NCI-H1417 (cell line): ENCODE measurements around the gene MYBBP1A.
A peak's percentile ranks its signal among the peaks of the same experiment; 100 is the strongest.

Experiments used
- DNase-seq, 3 experiments: peaks; one replicate each; lab custom pipeline; 2025; lab: John Stamatoyannopoulos, UW

Gene MYBBP1A

DNA sequence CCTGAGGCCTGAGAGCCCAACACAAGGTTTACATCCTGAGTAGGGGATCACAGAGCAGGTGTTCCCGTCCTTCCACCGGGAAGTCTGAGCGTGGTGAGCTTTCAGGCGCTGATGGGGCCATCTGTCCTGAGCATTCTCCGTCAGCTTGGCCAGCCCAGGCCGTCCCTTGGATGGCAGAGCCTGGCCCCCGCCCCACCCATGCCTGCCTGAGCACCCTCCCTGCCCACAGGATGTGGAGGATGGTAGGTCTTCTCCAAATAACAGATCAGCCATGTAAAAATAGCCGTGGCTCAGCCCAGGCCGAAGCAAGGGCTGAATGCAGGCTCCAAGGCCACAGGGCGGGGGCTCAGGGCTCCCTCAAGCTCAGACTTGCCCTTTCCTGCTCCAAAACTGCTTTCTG, 36.3 kb downstream of the MYBBP1A start:
- no peak for DNase-seq

GRCh38 chr17:4516735-4517134, 38.4 kb downstream of the MYBBP1A start:
- no peak for DNase-seq

- DNase-seq, result no peak
These were observed 39.7 kb downstream of the MYBBP1A start for GRCh38 chr17:4515501-4515900.

DNA sequence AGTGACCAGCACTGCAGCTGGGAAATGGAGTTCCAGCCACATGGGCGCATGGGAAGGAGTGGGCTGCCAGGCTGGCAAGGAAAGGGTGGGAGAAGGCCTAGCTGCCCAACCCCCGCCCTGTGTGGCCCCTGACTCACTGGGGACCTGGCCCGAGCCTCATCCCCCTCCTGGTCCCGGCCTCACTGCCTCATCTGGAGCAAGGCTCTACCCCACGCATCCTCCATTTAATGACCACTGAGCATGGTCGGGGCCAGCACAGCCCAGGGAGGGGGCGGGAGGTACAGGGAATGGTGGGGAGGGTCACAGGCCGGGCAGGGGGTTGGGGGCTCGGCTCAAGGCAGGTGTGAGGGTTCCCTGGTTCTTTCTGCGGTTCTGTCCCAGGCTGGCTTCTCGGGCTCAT, 40.4 kb downstream of the MYBBP1A start:
- no peak for DNase-seq

GRCh38 chr17:4514206-4514605, 41.0 kb downstream of the MYBBP1A start:
- no peak for DNase-seq

GRCh38 chr17:4513113-4514032, 41.8 kb downstream of the MYBBP1A start:
- DNase-seq, result no peak

DNA sequence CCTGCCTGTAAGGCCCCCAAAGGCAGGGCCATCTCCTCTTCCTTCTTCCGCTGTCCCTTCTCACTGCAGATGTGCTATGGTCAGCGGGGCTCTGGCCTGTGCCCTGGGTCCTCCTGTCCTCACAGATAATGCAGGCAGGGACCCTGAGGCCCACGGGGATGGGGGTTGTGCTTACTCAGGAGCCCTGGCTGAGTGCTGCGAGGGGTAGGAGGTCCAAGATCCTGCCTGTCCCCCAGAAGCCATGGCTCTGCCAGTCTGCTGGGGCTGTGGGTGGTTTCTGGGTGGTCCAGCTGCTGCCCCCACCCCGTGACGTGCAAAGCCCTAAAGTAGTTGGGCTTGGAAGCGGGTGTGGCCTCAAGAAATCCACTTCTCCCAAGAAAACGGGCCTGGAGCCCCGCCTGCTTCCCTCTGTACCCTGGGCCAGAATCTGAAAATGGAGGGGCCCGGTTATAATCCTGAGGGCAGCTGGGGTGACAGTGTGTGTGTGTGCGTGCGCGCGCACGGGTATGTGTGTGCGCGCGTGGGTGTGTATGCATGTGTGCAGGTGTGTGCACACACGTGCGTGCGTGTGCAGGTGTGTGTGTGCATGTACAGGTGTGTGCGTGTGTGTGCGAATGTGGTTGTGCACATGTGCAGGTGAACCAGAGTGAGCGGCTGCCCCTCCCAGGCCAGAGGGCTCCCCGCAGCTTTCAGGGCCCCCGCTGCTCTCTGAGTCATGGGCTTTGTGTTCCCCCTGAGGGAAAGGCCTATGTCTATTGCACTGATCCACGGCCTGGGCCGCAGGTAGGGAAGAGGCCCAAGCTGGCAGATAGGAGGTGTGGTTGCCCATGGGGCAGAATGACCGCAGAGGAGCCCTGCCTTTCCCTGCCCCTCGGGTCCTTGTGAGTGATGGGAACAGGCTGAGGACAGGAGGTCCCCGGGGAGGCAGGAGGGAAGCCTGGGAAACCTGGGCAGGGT, 42.8 kb downstream of the MYBBP1A start:
- DNase-seq, result no peak

GRCh38 chr17:4511199-4511932, 43.8 kb downstream of the MYBBP1A start:
- no peak for DNase-seq

DNA sequence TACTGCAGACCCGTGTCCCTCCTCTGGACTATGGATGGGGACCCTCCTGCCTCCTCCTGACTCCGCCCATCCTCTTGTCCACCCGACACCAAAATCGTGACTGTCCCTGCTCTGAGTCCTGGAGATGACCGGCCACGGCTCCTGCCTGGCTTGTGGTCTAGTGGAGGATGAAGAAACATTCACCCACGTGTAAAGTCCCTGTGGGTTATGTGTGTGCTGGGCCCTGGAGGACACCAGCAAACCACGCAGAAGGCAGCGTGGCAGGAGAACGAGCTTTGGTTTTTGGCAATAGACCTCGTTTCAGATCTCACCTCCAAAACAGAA, 44.6 kb downstream of the MYBBP1A start:
- no peak for DNase-seq

- DNase-seq, result no peak
These were observed 45.1 kb downstream of the MYBBP1A start for GRCh38 chr17:4509923-4510617.

DNA sequence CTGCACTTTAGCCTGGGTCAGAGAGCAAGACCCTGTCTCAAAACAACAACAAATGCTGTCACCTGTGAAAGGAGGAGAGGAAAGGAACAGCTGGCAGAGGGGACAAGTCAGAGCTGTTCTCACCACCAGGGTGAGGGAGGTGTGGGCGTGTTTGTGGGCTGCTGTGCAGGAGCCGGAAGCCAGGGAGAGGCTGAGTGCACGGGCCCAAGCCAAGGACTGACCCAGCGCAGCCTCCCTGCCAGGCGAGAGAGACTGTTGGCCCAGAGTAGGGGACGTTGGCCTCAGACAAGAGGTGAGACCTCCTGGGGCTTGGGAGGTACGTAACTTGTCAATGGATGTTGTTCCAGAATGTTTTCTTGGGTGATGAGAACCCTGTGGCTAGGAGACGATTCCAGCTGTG, 45.8 kb downstream of the MYBBP1A start:
- no peak for DNase-seq

GRCh38 chr17:4508207-4508606, 47.0 kb downstream of the MYBBP1A start:
- no peak for DNase-seq

DNA sequence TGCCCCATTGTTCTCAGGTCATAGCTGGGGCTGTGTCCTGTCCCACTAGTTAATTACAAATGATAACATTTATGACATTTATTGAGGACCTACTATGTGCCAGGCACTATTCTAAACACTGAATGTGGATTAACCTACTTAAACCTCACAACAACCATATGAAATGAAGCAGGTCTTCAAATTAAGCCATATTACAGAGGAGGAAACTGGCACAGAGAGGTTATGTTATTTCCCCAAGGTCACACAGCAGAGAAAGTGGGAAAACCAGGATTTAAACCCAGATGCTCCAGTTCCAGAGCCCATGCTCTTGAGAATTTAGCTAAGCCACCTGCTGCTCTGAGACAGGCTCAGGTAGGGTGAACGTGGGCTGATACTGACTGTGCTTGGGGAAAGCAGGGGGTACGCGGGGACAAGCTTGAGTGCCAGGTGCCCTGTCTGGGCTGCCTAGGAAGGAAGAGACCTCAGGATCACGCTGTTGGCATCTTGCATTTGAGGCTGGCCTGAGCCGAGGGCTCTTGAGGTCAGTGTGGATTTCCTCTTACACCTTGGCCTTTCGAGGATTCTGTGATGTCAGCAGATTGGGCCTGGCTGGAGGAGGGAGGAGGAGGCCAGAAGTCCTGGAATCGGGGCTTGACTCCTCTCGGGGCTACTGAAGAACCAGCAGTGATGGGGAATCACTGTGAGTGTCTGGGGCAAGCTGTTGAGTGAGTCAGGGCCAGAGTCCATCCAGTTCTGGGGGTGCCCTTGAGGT, 47.6 kb downstream of the MYBBP1A start:
- no peak for DNase-seq

- DNase-seq, result no peak
These were observed 48.3 kb downstream of the MYBBP1A start for GRCh38 chr17:4506892-4507291.

DNA sequence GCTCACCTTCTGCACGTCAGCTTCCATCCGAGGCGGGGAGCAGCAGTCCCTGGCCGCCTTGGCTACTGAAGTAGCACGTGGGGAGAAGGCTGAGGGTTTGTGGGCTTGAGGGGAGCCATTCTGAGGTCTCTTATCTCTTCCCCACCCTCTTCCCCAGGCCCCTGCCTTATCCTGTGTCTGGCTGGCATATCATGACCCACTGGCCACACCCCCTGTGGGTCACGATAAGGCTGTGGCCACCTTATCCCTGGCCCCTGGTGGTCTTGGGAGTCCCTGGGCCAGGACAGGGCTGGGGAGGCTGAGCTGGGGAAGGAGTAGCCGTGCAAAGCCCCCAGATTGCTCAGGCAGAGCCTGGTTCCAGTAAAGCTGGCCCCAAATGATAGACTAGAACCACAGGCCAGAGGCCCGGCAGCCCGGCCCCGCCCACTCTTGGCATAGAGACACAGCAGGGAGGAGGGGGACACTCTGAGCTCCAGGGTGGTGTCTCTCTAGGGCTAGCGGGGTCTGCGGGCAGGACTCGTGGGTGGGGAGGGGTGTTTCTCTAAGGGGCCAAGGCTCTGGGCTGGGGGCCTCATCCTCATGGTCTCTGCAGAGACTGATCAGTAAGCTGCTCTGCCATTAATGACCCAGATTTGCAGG, 48.9 kb downstream of the MYBBP1A start:
- DNase-seq, result no peak

DNA sequence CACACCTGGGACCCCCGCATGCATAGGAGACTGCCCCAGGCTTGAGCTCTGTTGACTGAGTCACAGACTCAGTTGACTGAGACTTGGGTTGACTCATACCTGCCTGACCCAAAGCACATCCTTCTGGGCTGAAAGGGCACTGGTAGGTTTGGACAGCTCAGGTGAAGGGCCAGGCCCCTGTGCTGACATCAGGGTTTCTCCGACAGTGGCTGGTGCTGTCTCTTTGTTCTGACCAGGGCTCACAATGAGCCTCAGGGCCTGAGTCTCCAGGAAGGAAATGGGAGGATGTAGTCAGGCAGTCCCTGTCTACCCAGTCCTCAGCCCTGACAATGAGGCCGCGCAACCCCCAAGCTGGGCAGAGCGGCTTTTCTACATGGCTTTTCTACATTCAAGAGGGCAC, 50.0 kb downstream of the MYBBP1A start:
- DNase-seq, result no peak

GRCh38 chr17:4504188-4504587, 51.0 kb downstream of the MYBBP1A start:
- no peak for DNase-seq

- no peak for DNase-seq
These were observed 51.7 kb downstream of the MYBBP1A start for GRCh38 chr17:4503283-4504025.

DNA sequence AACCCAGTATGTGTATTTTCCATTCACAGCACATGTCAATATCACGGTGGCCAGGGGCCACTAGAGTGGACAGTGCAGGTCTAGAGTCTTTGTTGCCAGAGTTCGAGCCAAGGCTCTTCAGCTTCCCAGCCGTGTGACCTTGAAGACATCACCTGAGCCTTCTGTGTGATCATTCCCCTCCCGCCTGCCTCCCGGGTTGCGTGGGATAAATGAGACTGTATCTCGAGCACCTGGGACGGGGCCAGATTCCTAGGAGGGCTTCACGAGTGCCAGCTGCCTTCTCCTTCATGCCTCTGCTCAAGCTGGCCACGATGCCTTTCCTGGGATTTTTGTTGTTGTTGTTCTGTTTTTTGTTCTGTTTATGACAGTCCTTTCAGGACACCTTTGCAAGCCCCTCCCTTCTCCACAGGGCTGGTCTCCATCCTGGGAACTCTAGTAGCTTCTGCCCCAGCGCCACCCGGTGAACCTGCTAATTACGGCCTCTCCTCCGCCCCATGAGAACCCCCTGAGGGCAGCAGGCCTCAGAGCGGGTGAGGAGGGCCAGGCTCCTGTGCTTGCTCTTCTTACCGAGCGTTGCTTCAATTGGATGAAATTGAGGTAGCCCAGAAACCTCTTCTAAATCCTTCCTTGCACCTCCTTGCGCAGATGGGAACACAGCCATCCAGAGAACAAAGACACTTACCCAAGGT, 52.6 kb downstream of the MYBBP1A start:
- peak in 1 of 3 experiments; percentile 2 for DNase-seq
